ENCODE results near the gene NACAD. TPM values are rescaled to one million over a fixed set of nuclear protein-coding genes. Genes with fewer than 3 reads are reported as not detected.

The NACAD gene
- total RNA-seq, 2 donors from 2014 or later: 5.9 to 9.0 TPM

DNA sequence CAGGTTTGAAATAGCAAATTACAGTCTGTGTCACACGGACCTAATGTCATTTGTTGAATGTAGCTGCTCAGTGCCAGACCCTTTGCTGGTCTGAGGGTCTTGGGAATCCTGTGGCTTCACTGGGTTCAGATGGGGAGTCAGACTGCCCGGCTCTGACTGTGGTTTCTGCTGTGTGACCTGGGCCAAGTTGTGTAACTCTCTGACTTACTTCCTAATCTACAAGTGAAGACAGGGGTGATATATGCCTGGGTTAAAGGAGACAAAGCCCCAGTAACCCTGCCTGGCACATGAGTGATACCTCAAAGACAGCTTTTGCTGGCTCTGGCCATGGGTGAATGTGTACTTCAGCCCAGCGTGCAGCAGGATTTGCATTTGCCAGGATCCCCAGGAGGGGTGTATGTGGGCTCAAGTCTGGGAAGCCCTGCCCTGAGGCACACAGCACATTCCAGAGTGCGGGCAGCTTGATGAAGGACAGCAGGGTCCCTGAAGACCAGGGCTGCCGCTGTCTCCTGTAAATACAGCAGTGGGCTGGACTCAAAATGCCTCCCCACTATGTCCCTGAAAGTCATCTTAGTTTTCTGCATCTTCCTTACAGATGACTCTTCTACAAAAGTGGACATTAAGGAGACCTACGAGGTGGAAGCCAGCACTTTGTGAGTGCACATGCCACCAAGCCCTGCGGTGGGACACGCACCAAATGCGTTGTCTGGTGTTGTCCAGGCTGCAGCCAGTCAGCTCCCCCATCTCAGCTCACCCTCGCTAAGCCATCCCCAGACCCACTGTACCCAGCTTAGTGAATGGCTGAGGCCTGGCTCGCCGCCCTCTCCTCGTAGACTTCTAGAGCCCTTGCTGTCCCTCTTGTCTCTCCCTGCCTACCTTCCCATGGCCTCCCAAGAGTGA is 16.4 kb downstream of the NACAD start:
- Histone ChIP-seq H3K27ac (no peak overlapping the region), H3K4me1 (no peaks in the 10 kb centered on the region), H3K9me3 (no peaks in the 10 kb centered on the region), H3K36me3 (peaks cover 88% of the 10 kb centered on the region), H3K27me3 (no peaks in the 10 kb centered on the region), H3K4me3 (no peak overlapping the region)
- TF ChIP-seq, protein P1, sequence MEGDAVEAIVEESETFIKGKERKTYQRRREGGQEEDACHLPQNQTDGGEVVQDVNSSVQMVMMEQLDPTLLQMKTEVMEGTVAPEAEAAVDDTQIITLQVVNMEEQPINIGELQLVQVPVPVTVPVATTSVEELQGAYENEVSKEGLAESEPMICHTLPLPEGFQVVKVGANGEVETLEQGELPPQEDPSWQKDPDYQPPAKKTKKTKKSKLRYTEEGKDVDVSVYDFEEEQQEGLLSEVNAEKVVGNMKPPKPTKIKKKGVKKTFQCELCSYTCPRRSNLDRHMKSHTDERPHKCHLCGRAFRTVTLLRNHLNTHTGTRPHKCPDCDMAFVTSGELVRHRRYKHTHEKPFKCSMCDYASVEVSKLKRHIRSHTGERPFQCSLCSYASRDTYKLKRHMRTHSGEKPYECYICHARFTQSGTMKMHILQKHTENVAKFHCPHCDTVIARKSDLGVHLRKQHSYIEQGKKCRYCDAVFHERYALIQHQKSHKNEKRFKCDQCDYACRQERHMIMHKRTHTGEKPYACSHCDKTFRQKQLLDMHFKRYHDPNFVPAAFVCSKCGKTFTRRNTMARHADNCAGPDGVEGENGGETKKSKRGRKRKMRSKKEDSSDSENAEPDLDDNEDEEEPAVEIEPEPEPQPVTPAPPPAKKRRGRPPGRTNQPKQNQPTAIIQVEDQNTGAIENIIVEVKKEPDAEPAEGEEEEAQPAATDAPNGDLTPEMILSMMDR (IDR thresholded peaks at IDR 0.05): no peak
- DNase-seq (ENCODE audit: low spot score): no peak

DNA sequence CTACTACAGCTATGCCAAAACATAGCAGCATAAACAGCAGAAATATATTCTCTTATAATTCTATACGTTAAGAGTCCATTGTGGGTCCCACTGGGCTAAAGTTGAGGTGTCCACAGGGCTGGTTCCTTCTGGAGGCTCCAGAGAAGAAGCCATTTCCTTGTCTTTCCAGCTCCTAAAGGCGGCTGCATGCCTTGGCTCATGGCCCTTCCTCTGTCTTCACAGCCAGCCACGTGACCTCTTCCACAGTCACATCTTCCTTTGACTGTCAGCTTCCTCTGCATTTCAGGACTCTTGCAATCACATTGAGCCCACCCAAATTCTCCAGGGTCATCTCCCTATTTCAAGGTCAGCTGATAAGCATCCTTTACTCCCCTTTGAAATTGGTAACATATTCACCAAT is 17.2 kb downstream of the NACAD start:
- Histone ChIP-seq H3K36me3 (peaks cover 82% of the 10 kb centered on the region), H3K4me1 (no peaks in the 10 kb centered on the region), H3K9me3 (no peaks in the 10 kb centered on the region), H3K4me3 (no peak overlapping the region), H3K27ac (no peak overlapping the region), H3K27me3 (no peaks in the 10 kb centered on the region)
- DNase-seq (ENCODE audit: low spot score): no peak
- TF ChIP-seq, protein P1 (IDR thresholded peaks at IDR 0.05): no peak

DNA sequence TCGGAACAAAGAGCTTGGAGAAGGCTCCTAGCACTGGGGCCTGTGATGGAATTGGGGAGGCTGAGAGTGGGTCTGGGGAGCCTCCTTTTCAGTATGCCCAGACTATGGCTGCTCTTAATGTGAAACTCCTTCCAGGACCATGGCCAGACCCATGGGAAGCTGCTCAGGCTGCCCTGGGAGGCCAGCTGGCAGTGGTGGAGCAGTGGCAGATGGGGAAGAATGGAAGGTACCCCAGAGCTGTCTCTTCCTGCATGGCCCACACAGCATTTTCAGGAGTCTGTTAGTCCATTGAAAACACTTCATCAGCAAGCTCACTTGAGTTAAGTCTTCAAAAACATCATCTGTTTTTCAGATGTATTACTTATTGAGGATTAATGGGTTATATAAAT is 18.5 kb downstream of the NACAD start:
- H3K36me3 ChIP-seq: peaks cover 72% of the 10 kb centered on the region
- no peak for DNase-seq (ENCODE audit: low spot score)
- no peaks in the 10 kb centered on the region for H3K9me3 ChIP-seq
- no peak overlapping the region for H3K27ac ChIP-seq
- no peaks in the 10 kb centered on the region for H3K27me3 ChIP-seq
- TF ChIP-seq, protein P1 (IDR thresholded peaks at IDR 0.05): no peak
- H3K4me1 ChIP-seq: no peaks in the 10 kb centered on the region
- H3K4me3 ChIP-seq: no peak overlapping the region

DNA sequence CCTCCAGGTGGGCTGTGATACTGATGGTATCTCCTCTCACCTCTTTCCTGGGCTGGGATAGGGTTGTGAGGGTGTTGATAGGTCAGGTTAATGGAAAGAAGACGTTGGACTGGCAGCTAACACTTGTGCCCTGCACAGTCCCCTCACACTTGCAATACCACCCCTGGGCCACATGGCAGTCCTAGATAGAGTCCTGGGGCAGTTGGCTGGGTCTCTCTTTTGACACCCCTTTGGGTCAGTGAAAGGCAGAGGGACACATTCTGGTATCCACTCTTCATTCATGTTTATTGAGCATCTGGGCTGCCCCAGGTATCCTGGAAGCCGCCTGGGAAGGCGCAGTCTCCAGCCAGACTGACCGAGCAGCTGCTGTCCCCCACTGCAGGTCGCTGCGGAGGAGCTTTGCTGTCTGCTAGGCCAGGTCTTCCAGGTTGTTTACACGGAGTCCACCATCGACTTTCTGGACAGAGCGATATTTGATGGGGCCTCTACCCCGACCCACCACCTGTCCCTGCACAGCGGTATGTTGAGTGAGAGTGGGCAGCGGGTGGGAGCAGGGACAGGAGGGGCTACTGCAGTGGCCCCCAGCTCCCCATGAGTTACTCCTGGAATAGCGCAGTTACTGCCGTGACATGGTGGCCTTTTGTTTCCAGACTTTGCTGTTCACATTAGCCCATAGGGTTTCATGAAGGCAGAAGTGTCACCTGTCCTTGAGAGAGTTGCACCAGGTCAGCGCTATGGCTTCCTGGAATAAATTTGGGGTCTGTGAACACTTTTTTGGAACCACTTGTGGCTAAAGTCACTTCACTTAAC is 19.1 kb downstream of the NACAD start:
- Histone ChIP-seq H3K27ac (no peak overlapping the region), H3K4me1 (no peaks in the 10 kb centered on the region), H3K27me3 (no peaks in the 10 kb centered on the region), H3K36me3 (peaks cover 71% of the 10 kb centered on the region), H3K9me3 (no peaks in the 10 kb centered on the region), H3K4me3 (no peak overlapping the region)
- TF ChIP-seq, protein P1 (IDR thresholded peaks at IDR 0.05): no peak
- DNase-seq (ENCODE audit: low spot score): no peak

DNA sequence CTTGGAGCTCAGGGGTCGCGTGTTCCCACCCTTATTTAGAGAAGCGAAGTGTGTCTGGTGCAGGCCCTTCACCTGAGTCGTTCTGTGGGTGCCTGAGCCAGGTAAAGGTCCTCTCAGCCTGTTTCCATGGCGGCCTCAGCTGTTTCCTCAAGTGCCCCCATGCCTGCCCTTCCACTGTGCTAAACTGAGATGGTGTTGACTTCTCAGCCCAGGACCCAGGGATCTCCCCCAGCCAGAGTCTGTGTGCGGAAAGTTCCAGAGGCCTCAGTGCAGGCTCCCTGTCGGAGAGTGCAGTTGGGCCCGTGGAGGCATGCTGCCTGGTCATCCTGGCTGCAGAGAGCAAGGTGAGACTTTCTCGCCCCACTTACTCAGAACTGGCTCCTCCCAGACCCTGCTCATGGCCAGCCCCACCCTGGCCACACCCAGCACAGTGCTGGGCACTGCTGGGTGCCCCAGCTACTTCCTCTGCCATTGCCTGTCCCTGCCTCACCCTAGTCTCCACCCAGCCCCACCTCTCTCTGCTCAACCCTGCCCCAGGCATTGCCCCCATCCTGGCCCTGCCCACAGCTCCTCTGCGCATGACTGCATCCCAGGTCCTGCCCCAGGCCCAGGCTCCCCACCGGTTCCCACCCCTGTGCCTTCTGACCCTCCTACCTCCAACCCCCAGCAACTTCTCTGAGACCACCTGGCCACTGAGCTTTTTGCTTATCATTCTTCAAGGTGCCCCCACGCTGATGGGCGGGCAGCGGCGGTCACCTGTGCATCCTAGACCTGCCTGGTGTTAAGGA is 20.3 kb downstream of the NACAD start:
- Histone ChIP-seq H3K27me3 (no peaks in the 10 kb centered on the region), H3K4me3 (no peak overlapping the region), H3K4me1 (no peaks in the 10 kb centered on the region), H3K36me3 (peaks cover 67% of the 10 kb centered on the region), H3K9me3 (no peaks in the 10 kb centered on the region), H3K27ac (no peak overlapping the region)
- TF ChIP-seq, protein P1 (IDR thresholded peaks at IDR 0.05): no peak
- no peak for DNase-seq (ENCODE audit: low spot score)

Measured in right atrium auricular region (tissue), 2 donors.